Lung (tissue), 5 donors: ENCODE measurements around the gene TBC1D3K. TPM values are rescaled to one million over a fixed set of nuclear protein-coding genes. Genes with fewer than 3 reads are reported as not detected.

Experiments used
- polyA plus RNA-seq, 2 donors: library from polyadenylated mRNA; stranded (reverse); fragments of 200-250 nt; gene quantifications; one replicate each; pipeline ENCODE4 v1.2.1, GENCODE V29; 2013
- small RNA-seq: library from RNA; depleted of rRNA; stranded (forward); fragments of <200 nt; gene quantifications from one replicate; pipeline ENCODE3, GENCODE V24; 2014; ENCODE audit warnings: low replicate concordance
- total RNA-seq, 2 donors: library from RNA; depleted of rRNA in 1 of 2; stranded (reverse); fragments of >200 nt in 1 of 2; gene quantifications; one replicate each; pipeline ENCODE4 v1.2.1, GENCODE V29; 2014 to 2021
- donor health status: Bipolar disorder and iron deficiency.
- donor health status: healthy.
- donor health status: DM: yes; HTN: yes; CAD: no.

The TBC1D3K gene
- total and polyA plus RNA-seq, 4 donors = not detected

Small RNA genes lying within 50 kb of the gene (small RNA-seq; reads per million reads assigned to genes)
- gene RF00001 (not detected), gene RNU6-489P (not detected)

Other genes starting within 250 kb of the TBC1D3K start
- gene HNF1B, start 179.4 kb upstream of the TBC1D3K start, total RNA-seq = 10 to 100 TPM; 12.4 to 18.9 TPM
- 10 to 100 TPM in 1 of 2 donors, 1 to 10 TPM in 1; 4.1 to 12.4 TPM for gene HNF1B, start 179.4 kb upstream of the TBC1D3K start, polyA plus RNA-seq
- 10 to 100 TPM in 1 of 2 donors, 1 to 10 TPM in 1; 5.1 to 11.7 TPM for gene TBC1D3L, start 64.6 kb downstream of the TBC1D3K start, total RNA-seq
- 10 to 100 TPM in 1 of 2 donors, 1 to 10 TPM in 1; 4.2 to 19.7 TPM for gene TBC1D3L, start 64.6 kb downstream of the TBC1D3K start, polyA plus RNA-seq
- gene TBC1D3D, start 79.6 kb downstream of the TBC1D3K start, total RNA-seq = 1 to 10 TPM in 1 of 2 donors, under 1 TPM in 1; 0.18 to 3.8 TPM
- 1 to 10 TPM in 1 of 2 donors, under 1 TPM in 1; 0.92 to 1.8 TPM for gene TBC1D3D, start 79.6 kb downstream of the TBC1D3K start, polyA plus RNA-seq
- gene TBC1D3C, start 144.2 kb downstream of the TBC1D3K start, total RNA-seq = under 1 TPM in 1 of 2 donors, not detected in 1; 1.00 TPM
- gene TBC1D3C, start 144.2 kb downstream of the TBC1D3K start, polyA plus RNA-seq = 1 to 10 TPM in 1 of 2 donors, not detected in 1; 1.2 TPM
- not detected for gene TBC1D3E, start 203.5 kb downstream of the TBC1D3K start, total RNA-seq
- not detected for gene TBC1D3E, start 203.5 kb downstream of the TBC1D3K start, polyA plus RNA-seq